ENCODE results near the gene RUBCNL. TPM values are rescaled to one million over a fixed set of nuclear protein-coding genes. Genes with fewer than 3 reads are reported as not detected.

The RUBCNL gene
- total and polyA plus RNA-seq, 2 of the 4 experiments (the other 2 are of a cell fraction) = 0.03 TPM; not detected in 1

- no peaks in the 10 kb centered on the region for H3K36me3 ChIP-seq (ENCODE audit: control insufficient read depth, insufficient read depth, low read length)
- no peaks in the 10 kb centered on the region for H3K9me3 ChIP-seq (ENCODE audit: control insufficient read depth, insufficient read depth, low read length)
- no peak overlapping the region for H3K9ac ChIP-seq (ENCODE audit: low read depth, low read length)
- no peak overlapping the region for H2AK9ac ChIP-seq (replicated peaks; ENCODE audit: low read depth, low read length, poor library complexity)
- H4K20me1 ChIP-seq (ENCODE audit: insufficient read depth, low read length) = no peaks in the 10 kb centered on the region
- peaks cover 10% of the 10 kb centered on the region for H3K27me3 ChIP-seq (ENCODE audit: control insufficient read depth, insufficient read depth, low read length)
- 83% methylated on average over 1 of the region's 1 CpG; no CpG with 5 or more reads in 1 of the 2 experiments for WGBS, 2 experiments (ENCODE audit: extremely low coverage in 2 of 2, insufficient read length in 1 of 2)
- no peak overlapping the region for H3K27ac ChIP-seq (ENCODE audit: insufficient read depth, low read length)
- H3K4me2 ChIP-seq (ENCODE audit: low read depth, low read length) = no peak overlapping the region
- TF ChIP-seq MAFK (IDR thresholded peaks at IDR 0.05; ENCODE audit: low read depth, low read length) = no peak
- TF ChIP-seq CHD1 (IDR thresholded peaks at IDR 0.05; ENCODE audit: low read depth, low read length) = no peak
- no peak for TF ChIP-seq RCOR1 (IDR thresholded peaks at IDR 0.05; ENCODE audit: insufficient replicate concordance, low read length)
- TF ChIP-seq CTCF (conservative IDR thresholded peaks at IDR 0.05; ENCODE audit: low read depth, low read length) = no peak
- TF ChIP-seq MAZ (IDR thresholded peaks at IDR 0.05; ENCODE audit: borderline replicate concordance, low read depth, low read length) = no peak
- H2AK5ac ChIP-seq (ENCODE audit: low read depth, low read length) = no peak overlapping the region
- H4K5ac ChIP-seq (ENCODE audit: low read depth, low read length) = no peak overlapping the region
- H2BK15ac ChIP-seq (ENCODE audit: low read depth, low read length) = no peak overlapping the region
- DNase-seq = no peak
- POLR2A ChIA-PET (ENCODE audit: unreplicated experiment) = no interaction called here
- H3K18ac ChIP-seq (ENCODE audit: low read depth, low read length) = no peak overlapping the region
- no peak overlapping the region for H3K14ac ChIP-seq (replicated peaks; ENCODE audit: low read depth, low read length)
- in situ Hi-C loops (cut with MboI; ENCODE audit: low sequenced_read_pairs) = no loop called here
- H3K79me1 ChIP-seq (ENCODE audit: low read depth in 1 of 2, low read length in 2 of 2) = no peaks in the 10 kb centered on the region
- H3K4ac ChIP-seq (ENCODE audit: low read depth, low read length) = no peak overlapping the region
- no peaks in the 10 kb centered on the region for H3K9me1 ChIP-seq (ENCODE audit: insufficient read depth, low read length)
- dilution Hi-C loops (cut with HindIII; ENCODE audit: low sequenced_read_pairs, unreplicated experiment) = no loop called here
- no peak overlapping the region for H3K23ac ChIP-seq (ENCODE audit: low read depth, low read length)
- no peak overlapping the region for H2BK5ac ChIP-seq (ENCODE audit: low read depth, low read length, poor library complexity, severe bottlenecking)
- H4K8ac ChIP-seq (ENCODE audit: low read depth in 2 of 2, low read length in 2 of 2) = no peak overlapping the region
- intact Hi-C loops (cut with micrococcal nuclease) = no loop called here
- no peaks in the 10 kb centered on the region for H3K4me1 ChIP-seq (ENCODE audit: control insufficient read depth, insufficient read depth, low read length)
- H3K4me3 ChIP-seq (ENCODE audit: insufficient read depth, low read depth, low read length) = no peak overlapping the region
- H2AFZ ChIP-seq (replicated peaks; ENCODE audit: low read length, poor library complexity) = no peak overlapping the region
- BruUV-seq (replicated peaks) = no TSS peak
- no peak overlapping the region for H2BK120ac ChIP-seq (ENCODE audit: low read depth, low read length)
- no peak overlapping the region for H2BK20ac ChIP-seq (ENCODE audit: low read depth, low read length)
- CTCF ChIA-PET = no interaction called here
- H4K91ac ChIP-seq (ENCODE audit: insufficient read depth, low read depth, low read length) = no peak overlapping the region
- no peak overlapping the region for H3K56ac ChIP-seq (ENCODE audit: extremely low read depth, insufficient read depth, low read length)
- ATAC-seq (ENCODE audit: low read depth) = no peak
These were observed 47.0 kb downstream of the RUBCNL start for GRCh38 chr13:46340011-46340410.

All from IMR-90 (cell line).